ENCODE measurements around the gene SENP6.

DNA sequence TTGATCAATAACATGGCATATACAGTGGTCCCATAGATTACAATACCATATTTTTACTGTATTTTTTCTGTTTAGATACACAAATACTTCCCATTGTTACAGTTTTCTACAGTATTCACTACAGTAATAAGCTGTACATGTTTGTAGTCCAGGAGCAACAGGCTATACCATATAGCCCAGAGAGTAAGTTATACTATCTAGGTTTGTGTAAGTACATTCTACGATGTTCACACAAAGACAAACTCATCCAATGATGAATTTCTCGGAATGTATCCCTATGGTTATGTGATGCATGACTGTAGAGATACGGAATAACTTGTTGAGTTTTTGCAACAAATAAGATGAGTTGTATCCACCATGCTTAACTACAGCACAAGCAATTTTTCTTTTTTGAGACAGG, 143.7 kb downstream of the SENP6 start:
- TF ChIP-seq, protein P1, sequence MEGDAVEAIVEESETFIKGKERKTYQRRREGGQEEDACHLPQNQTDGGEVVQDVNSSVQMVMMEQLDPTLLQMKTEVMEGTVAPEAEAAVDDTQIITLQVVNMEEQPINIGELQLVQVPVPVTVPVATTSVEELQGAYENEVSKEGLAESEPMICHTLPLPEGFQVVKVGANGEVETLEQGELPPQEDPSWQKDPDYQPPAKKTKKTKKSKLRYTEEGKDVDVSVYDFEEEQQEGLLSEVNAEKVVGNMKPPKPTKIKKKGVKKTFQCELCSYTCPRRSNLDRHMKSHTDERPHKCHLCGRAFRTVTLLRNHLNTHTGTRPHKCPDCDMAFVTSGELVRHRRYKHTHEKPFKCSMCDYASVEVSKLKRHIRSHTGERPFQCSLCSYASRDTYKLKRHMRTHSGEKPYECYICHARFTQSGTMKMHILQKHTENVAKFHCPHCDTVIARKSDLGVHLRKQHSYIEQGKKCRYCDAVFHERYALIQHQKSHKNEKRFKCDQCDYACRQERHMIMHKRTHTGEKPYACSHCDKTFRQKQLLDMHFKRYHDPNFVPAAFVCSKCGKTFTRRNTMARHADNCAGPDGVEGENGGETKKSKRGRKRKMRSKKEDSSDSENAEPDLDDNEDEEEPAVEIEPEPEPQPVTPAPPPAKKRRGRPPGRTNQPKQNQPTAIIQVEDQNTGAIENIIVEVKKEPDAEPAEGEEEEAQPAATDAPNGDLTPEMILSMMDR (optimal IDR thresholded peaks at IDR 0.05 in 1 of 3, IDR thresholded peaks at IDR 0.05 in 1 of 3, conservative IDR thresholded peaks at IDR 0.05 in 1 of 3; ENCODE audit: extremely low read depth in 1 of 3, insufficient read depth in 2 of 3, low read length in 3 of 3), result no peak
- no peak for TF ChIP-seq EZH2 (IDR thresholded peaks at IDR 0.05; ENCODE audit: low read length)

All from keratinocyte (primary cell).